ENCODE measurements around the gene SNX19. TPM values are rescaled to one million over a fixed set of nuclear protein-coding genes. Genes with fewer than 3 reads are reported as not detected.

SNX19 gene
- total RNA-seq, 1 experiment from 2014 or later: 19.5 TPM

DNA sequence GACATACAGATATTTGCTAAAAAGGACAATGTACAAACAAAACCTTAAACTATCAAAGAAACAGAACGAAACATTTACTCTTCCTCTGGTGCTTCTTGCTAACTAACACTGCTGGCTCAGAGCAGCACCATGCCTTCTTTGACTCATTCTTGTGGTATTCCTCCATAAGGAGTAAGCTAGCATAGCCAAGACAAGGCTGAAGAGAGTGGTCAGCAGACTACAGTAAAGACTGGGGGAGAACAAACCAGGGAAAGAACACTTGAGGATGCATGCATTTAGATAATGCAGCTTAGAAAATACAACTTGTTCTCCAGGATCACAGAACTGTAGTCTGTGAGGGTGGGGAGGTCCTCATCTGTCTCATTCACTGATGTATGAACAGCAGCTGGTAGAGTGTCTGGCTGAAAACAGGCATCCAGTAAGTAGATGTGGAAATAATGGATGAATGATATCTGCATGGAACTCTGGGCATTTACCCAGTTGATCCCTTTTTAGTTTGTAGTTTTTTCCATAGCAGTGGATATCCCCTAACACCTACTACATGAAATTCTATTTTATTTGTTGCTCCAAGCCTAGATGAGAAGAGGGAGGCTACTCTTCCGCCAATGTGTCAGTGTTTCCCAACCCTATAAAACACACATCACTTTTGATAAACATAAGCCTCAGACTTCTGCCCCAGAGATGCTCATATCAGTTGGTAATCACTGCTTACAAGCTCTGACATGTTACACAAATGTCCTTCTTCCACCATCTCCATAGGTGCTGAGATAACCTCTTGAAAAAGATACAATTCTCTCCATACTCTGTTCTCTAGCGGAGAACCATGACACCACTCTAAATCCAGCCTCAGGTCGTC is 7.3 kb downstream of the SNX19 start:
- in situ Hi-C loops (cut with HindIII; ENCODE audit: low sequenced_read_pairs): no loop called here
- no peak for DNase-seq (ENCODE audit: low spot score)

DNA sequence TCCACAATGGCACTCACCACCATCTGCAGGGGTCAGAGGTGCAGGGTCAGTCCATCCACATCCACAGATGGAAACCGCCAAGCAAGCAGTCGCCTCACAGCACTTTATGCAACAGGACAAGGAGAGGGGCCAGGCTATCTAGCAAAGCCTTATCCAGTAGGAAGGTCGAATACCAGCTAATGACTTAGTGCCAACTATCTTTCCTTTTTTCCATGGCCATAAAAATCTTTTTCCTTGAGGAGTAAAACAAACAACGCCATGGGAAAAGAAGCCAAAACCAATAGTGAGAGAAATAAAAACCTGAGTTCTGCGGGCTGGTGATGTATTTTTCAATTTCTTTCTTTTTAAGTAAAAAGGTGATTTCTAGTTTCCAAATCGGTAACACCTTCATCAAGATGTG is 8.2 kb downstream of the SNX19 start:
- DNase-seq (ENCODE audit: low spot score): no peak
- in situ Hi-C loops (cut with HindIII; ENCODE audit: low sequenced_read_pairs): no loop called here

GRCh38 chr11:130907229-130907628 is 9.1 kb downstream of the SNX19 start:
- in situ Hi-C loops (cut with HindIII; ENCODE audit: low sequenced_read_pairs): no loop called here
- DNase-seq (ENCODE audit: low spot score): no peak

- in situ Hi-C loops (cut with HindIII; ENCODE audit: low sequenced_read_pairs): no loop called here
- no peak for DNase-seq (ENCODE audit: low spot score)
These were observed 9.7 kb downstream of the SNX19 start for GRCh38 chr11:130906616-130907015.

DNA sequence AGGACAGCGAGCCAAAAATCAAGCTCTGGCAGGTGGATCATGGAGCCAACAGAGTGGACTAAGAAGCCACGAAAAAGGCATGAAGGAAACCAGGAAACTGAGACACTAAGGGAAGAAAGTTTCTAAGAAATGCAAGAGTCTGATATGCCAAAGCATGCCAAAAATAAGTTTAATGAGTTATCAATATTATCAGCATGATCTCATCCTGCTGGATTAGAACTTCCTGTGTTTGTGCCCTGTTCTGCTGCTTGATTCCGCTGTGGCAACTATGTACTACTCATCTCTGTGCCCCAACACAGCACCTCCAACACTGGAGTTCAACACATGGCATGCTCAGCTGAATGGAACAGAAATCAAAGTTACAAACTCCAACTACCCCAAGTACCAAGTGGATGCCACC is 10.8 kb downstream of the SNX19 start:
- DNase-seq (ENCODE audit: low spot score): no peak
- in situ Hi-C loops (cut with HindIII; ENCODE audit: low sequenced_read_pairs): no loop called here

- in situ Hi-C loops (cut with HindIII; ENCODE audit: low sequenced_read_pairs): no loop called here
These were observed 11.9 kb downstream of the SNX19 start for GRCh38 chr11:130904380-130904779.

GRCh38 chr11:130902380-130902779 is 13.9 kb downstream of the SNX19 start:
- in situ Hi-C loops (cut with HindIII; ENCODE audit: low sequenced_read_pairs): no loop called here
- DNase-seq (ENCODE audit: low spot score): no peak

More at GRCh38 chr11:130904380-130904779, 11.9 kb downstream of the SNX19 start:
- DNase-seq (ENCODE audit: low spot score): peak; percentile 2

- DNase-seq (ENCODE audit: low spot score): no peak
- in situ Hi-C loops (cut with HindIII; ENCODE audit: low sequenced_read_pairs): no loop called here
These were observed 17.2 kb downstream of the SNX19 start for GRCh38 chr11:130899106-130899505.

DNA sequence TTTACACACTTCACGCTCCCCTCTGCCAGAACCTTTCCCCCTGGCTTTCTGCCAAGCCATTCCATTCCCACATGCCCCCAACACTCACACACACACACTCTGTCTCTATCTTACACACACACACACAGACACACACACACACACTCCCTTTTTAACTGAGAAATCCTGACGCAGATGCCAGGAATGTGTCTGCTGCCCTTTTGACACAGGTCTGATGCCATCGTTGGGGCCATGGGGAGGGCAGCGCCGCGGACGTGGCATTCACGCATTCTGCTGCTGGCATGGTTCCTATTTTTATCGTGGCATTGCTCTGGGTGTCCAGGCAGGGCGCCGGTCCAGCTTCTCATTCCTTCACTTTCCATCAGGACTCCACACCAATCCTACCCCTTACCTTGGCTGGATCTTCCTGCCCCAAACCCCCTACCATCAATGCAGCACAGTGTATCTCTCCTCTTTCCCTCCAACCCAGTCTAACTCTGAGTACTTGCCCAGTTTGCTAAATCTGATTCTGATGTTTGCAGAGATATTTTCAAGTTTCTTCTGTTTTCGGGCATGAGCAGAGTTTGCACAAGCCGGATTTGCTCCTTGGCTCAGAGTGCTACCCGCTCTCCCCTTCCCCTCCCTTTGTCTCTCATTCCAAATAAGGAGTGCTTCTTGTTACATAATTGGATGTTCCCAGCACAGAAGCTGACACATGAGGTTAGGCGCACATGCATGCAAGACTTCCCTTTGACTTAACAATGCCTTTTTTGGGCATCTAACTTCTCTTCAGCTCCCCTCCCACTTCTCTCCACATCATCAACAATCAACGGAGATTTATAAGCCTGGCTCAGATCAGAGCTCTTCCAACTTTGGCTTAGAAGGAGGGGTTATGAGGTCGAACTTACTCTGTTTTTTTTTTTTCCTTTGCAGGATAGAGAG is 18.8 kb downstream of the SNX19 start:
- in situ Hi-C loops (cut with HindIII; ENCODE audit: low sequenced_read_pairs): no loop called here
- no peak for DNase-seq (ENCODE audit: low spot score)

GRCh38 chr11:130894322-130895025 is 21.8 kb downstream of the SNX19 start:
- peak; percentile 84 for DNase-seq (ENCODE audit: low spot score)
- in situ Hi-C loops (cut with HindIII; ENCODE audit: low sequenced_read_pairs): no loop called here

DNA sequence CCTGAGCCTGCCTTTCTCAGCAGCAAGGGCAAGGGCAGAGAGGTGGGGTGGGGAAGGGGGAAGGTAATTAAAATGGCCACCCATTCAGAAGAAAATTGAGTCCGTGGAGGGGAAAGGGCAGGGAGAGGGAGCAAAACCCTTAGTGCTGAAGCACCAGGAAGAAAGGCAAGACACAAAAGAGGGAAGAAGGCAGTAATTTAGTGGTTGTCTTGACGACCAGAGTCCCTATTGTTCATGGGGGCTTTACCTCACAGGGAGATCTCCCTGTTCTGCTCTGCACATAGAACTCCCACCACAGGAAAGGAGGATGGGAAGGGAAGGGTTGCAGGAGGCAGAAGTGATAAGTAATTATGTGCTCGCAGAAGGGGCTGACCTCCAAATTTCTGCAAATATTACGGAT is 23.4 kb downstream of the SNX19 start:
- in situ Hi-C loops (cut with HindIII; ENCODE audit: low sequenced_read_pairs): no loop called here
- DNase-seq (ENCODE audit: low spot score): no peak

- no peak for DNase-seq (ENCODE audit: low spot score)
- in situ Hi-C loops (cut with HindIII; ENCODE audit: low sequenced_read_pairs): no loop called here
These were observed 25.0 kb downstream of the SNX19 start for GRCh38 chr11:130891326-130891725.

- in situ Hi-C loops (cut with HindIII; ENCODE audit: low sequenced_read_pairs): no loop called here
These were observed 26.1 kb downstream of the SNX19 start for GRCh38 chr11:130890039-130890745.

DNA sequence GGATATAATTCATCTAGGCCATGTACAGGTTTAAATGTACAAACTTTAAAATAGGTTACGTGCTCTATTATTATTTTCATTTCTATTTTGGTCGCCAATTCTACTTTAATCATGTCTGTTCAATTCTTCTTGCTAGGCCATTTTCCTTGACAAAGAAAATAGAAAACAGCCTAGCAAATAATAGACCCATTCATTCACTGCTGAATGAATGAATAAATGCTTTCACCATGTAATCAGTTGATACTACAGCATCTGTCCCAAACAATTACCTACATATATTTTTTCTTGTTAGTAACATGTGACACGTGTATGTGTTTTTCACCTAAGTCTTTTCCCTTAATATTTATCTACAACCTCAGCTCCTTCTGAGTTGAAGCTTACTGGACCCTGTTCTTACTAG is 27.5 kb downstream of the SNX19 start:
- no peak for DNase-seq (ENCODE audit: low spot score)
- in situ Hi-C loops (cut with HindIII; ENCODE audit: low sequenced_read_pairs): no loop called here

More at GRCh38 chr11:130890039-130890745, 26.1 kb downstream of the SNX19 start:
- no peak for DNase-seq (ENCODE audit: low spot score)

GRCh38 chr11:130886704-130887103 is 29.6 kb downstream of the SNX19 start:
- DNase-seq (ENCODE audit: low spot score): no peak
- in situ Hi-C loops (cut with HindIII; ENCODE audit: low sequenced_read_pairs): no loop called here

GRCh38 chr11:130882138-130882551 is 34.1 kb downstream of the SNX19 start:
- DNase-seq (ENCODE audit: low spot score): no peak
- in situ Hi-C loops (cut with HindIII; ENCODE audit: low sequenced_read_pairs): no loop called here

GRCh38 chr11:130881475-130882137 is 34.7 kb downstream of the SNX19 start:
- DNase-seq (ENCODE audit: low spot score): no peak
- in situ Hi-C loops (cut with HindIII; ENCODE audit: low sequenced_read_pairs): no loop called here

- in situ Hi-C loops (cut with HindIII; ENCODE audit: low sequenced_read_pairs): no loop called here
- DNase-seq (ENCODE audit: low spot score): no peak
These were observed 36.4 kb downstream of the SNX19 start for GRCh38 chr11:130879836-130880235.

All from G401 (cell line).